HG03469 (cell line): ENCODE results near the gene BAIAP2L2.
"Not testable (repeated sequence)": the region's sequence is repeated elsewhere in the genome, so short reads cannot be mapped to it uniquely, and the experiment has no call there.

Source experiments
- ATAC-seq: cut with Tn5 transposase; IDR thresholded peaks from one replicate; pipeline ENCODE4 v1.9.1; 2021; ENCODE audit warnings: mild to moderate bottlenecking, moderate library complexity, moderate number of reproducible peaks; ENCODE audit not compliant: unreplicated experiment

BAIAP2L2 gene

GRCh38 chr22:38040953-38041759 lies 69.3 kb downstream of the BAIAP2L2 start:
- no peak for ATAC-seq

GRCh38 chr22:38038890-38039812 lies 71.3 kb downstream of the BAIAP2L2 start:
- ATAC-seq: no peak

GRCh38 chr22:38038426-38038825 lies 72.1 kb downstream of the BAIAP2L2 start:
- no peak for ATAC-seq

GRCh38 chr22:38037367-38038150 lies 72.9 kb downstream of the BAIAP2L2 start:
- not testable (repeated sequence) for ATAC-seq

- ATAC-seq: no peak
Observed at GRCh38 chr22:38036392-38037062, 74.0 kb downstream of the BAIAP2L2 start.

GRCh38 chr22:38035530-38035885 lies 75.0 kb downstream of the BAIAP2L2 start:
- no peak for ATAC-seq
